ENCODE measurements around the gene ALDH1L2.

DNA sequence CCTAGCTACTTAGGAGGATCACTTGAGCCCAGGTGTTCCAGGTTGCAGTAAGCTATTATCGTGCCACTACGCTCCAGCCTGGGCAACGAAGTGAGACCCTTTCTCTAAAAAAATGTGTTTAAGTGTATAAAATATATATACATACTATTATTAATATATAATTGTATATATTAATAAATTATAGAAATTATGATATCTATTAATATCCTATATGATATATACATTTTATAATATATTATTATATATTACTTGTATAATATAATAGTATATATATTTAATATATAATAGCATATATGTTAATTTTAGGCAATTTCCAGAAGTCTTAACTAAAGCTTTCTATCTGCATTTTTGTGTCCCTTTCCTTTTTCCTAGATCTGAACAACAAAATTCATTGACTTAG lies 12.3 kb downstream of the ALDH1L2 start:
- TF ChIP-seq KAT7 (CRISPR knock-in tag; IDR thresholded peaks at IDR 0.05; ENCODE audit: borderline replicate concordance) (no peak), NR3C1 (CRISPR knock-in tag; conservative IDR thresholded peaks at IDR 0.05; ENCODE audit: low read depth) (no peak), MYBL2 (CRISPR knock-in tag; IDR thresholded peaks at IDR 0.05) (no peak)

All from WTC11 (cell line).